IPS-18c (cell line): Measurements from ENCODE around the gene BDKRB1.

ENCODE experiments used
- H3K4me3 ChIP-seq: 2 replicates; pipeline ENCODE4 v1.7.0; 2013; ENCODE audit warnings: low read depth, mild to moderate bottlenecking, low read length, moderate library complexity; ENCODE audit not compliant: insufficient read depth
- H3K9me3 ChIP-seq: one replicate; pipeline ENCODE4 v1.6.1; 2013; ENCODE audit warnings: mild to moderate bottlenecking, low read length, moderate library complexity; ENCODE audit not compliant: control insufficient read depth, insufficient read depth

BDKRB1 gene

GRCh38 chr14:96286251-96286650, 30.2 kb downstream of the BDKRB1 start:
- Histone ChIP-seq H3K4me3 (no peak overlapping the region), H3K9me3 (no peaks in the 10 kb centered on the region)

GRCh38 chr14:96287856-96288255, 31.8 kb downstream of the BDKRB1 start:
- no peaks in the 10 kb centered on the region for H3K9me3 ChIP-seq
- H3K4me3 ChIP-seq: no peak overlapping the region

GRCh38 chr14:96294246-96294645, 38.2 kb downstream of the BDKRB1 start:
- H3K9me3 ChIP-seq: no peaks in the 10 kb centered on the region
- no peak overlapping the region for H3K4me3 ChIP-seq

GRCh38 chr14:96297000-96297399, 41.0 kb downstream of the BDKRB1 start:
- Histone ChIP-seq H3K4me3 (no peak overlapping the region), H3K9me3 (no peaks in the 10 kb centered on the region)

GRCh38 chr14:96297997-96298515, 42.0 kb downstream of the BDKRB1 start:
- no peaks in the 10 kb centered on the region for H3K9me3 ChIP-seq
- no peak overlapping the region for H3K4me3 ChIP-seq

- Histone ChIP-seq H3K4me3 (no peak overlapping the region), H3K9me3 (no peaks in the 10 kb centered on the region)
Measured at GRCh38 chr14:96299441-96299840, 43.4 kb downstream of the BDKRB1 start.

GRCh38 chr14:96303981-96304380, 48.0 kb downstream of the BDKRB1 start:
- H3K4me3 ChIP-seq: no peak overlapping the region
- no peaks in the 10 kb centered on the region for H3K9me3 ChIP-seq

- Histone ChIP-seq H3K4me3 (no peak overlapping the region), H3K9me3 (no peaks in the 10 kb centered on the region)
Measured at GRCh38 chr14:96304956-96305355, 48.9 kb downstream of the BDKRB1 start.

- Histone ChIP-seq H3K9me3 (no peaks in the 10 kb centered on the region), H3K4me3 (no peak overlapping the region)
Measured at GRCh38 chr14:96307434-96307833, 51.4 kb downstream of the BDKRB1 start.

- no peaks in the 10 kb centered on the region for H3K9me3 ChIP-seq
Measured at GRCh38 chr14:96309133-96309895, 53.3 kb downstream of the BDKRB1 start.

GRCh38 chr14:96309896-96310330, 53.9 kb downstream of the BDKRB1 start:
- H3K9me3 ChIP-seq: no peaks in the 10 kb centered on the region
- H3K4me3 ChIP-seq: no peak overlapping the region

More at GRCh38 chr14:96309133-96309895, 53.3 kb downstream of the BDKRB1 start:
- H3K4me3 ChIP-seq: no peak overlapping the region

GRCh38 chr14:96310906-96311305, 54.9 kb downstream of the BDKRB1 start:
- no peak overlapping the region for H3K4me3 ChIP-seq
- no peaks in the 10 kb centered on the region for H3K9me3 ChIP-seq
